Smooth muscle cell (in vitro differentiated cells): ENCODE results near the gene CNTN4. TPM values are rescaled to one million over a fixed set of nuclear protein-coding genes. Genes with fewer than 3 reads are reported as not detected.

Experiments used
- DNase-seq: peaks from one replicate; lab custom pipeline; 2025; ENCODE audit not compliant: unreplicated experiment; lab: John Stamatoyannopoulos, UW
- H2AFZ ChIP-seq: fragments of 200-600 bp; sonication (generic); 2 replicates; pipeline ENCODE4 v1.6.0; 2016; ENCODE audit warnings: antibody characterized with exemption, low read depth, mild to moderate bottlenecking
- H3F3A ChIP-seq: fragments of 200-600 bp; sonication (generic); 2 replicates; pipeline ENCODE4 v1.6.0; 2017; ENCODE audit warnings: antibody characterized with exemption, low read depth
- H3K27ac ChIP-seq: fragments of 200-600 bp; sonication (generic); 2 replicates; pipeline ENCODE4 v1.5.1; 2016; ENCODE audit warnings: low read depth, mild to moderate bottlenecking
- H3K27me3 ChIP-seq: fragments of 200-600 bp; sonication (generic); 2 replicates; pipeline ENCODE4 v1.6.1; 2016; ENCODE audit warnings: low read depth, mild to moderate bottlenecking
- H3K36me3 ChIP-seq: fragments of 200-600 bp; sonication (generic); 2 replicates; pipeline ENCODE4 v1.5.1; 2016; ENCODE audit warnings: low read depth
- H3K4me1 ChIP-seq: fragments of 200-600 bp; sonication (generic); 2 replicates; pipeline ENCODE4 v1.5.1; 2016; ENCODE audit warnings: low read depth
- H3K4me2 ChIP-seq: fragments of 200-600 bp; sonication (generic); 2 replicates; pipeline ENCODE4 v1.6.0; 2016; ENCODE audit warnings: mild to moderate bottlenecking
- H3K4me3 ChIP-seq: fragments of 200-600 bp; sonication (generic); 2 replicates; pipeline ENCODE4 v1.5.1; 2016; ENCODE audit warnings: mild to moderate bottlenecking
- H3K79me2 ChIP-seq: fragments of 200-600 bp; sonication (generic); 2 replicates; pipeline ENCODE4 v1.6.0; 2016; ENCODE audit warnings: low read depth, mild to moderate bottlenecking
- H3K9ac ChIP-seq: fragments of 200-600 bp; sonication (generic); 2 replicates; pipeline ENCODE4 v1.6.0; 2016; ENCODE audit warnings: low read depth
- H3K9me3 ChIP-seq: fragments of 200-600 bp; sonication (generic); replicated peaks from 2 replicates; pipeline ENCODE4 v1.5.1; 2016; ENCODE audit warnings: low read depth
- H4K20me1 ChIP-seq: fragments of 200-600 bp; sonication (generic); 2 replicates; pipeline ENCODE4 v1.6.0; 2016; ENCODE audit warnings: low read depth
- WGBS: methylation state at CpG from one replicate; pipeline ENCODE4 v1.1.7; 2016; ENCODE audit warnings: low lambda C conversion rate; 5-methylcytosine and 5-hydroxymethylcytosine counted together
- polyA plus RNA-seq: library from polyadenylated mRNA; unstranded; fragments of >200 nt; fragmentation: Nextera tagmentation; extraction: Ambion mirVana; gene quantifications from 2 replicates; pipeline ENCODE4 v1.2.1, GENCODE V29; 2016
- total RNA-seq: library from RNA; depleted of rRNA; stranded (reverse); fragments of >200 nt; gene quantifications from 2 replicates; pipeline ENCODE4 v1.2.3, GENCODE V29; 2014
- TF ChIP-seq, protein P1 (sequence below): fragments of 200-600 bp; sonication (generic); IDR thresholded peaks from 2 replicates; pipeline ENCODE4 v1.5.1; 2017; ENCODE audit warnings: borderline replicate concordance, mild to moderate bottlenecking, antibody characterized with exemption; ENCODE audit not compliant: insufficient read depth, poor library complexity, severe bottlenecking

CNTN4 gene
- total and polyA plus RNA-seq, 2 experiments from 2014 or later: 12.1 to 15.8 TPM

DNA sequence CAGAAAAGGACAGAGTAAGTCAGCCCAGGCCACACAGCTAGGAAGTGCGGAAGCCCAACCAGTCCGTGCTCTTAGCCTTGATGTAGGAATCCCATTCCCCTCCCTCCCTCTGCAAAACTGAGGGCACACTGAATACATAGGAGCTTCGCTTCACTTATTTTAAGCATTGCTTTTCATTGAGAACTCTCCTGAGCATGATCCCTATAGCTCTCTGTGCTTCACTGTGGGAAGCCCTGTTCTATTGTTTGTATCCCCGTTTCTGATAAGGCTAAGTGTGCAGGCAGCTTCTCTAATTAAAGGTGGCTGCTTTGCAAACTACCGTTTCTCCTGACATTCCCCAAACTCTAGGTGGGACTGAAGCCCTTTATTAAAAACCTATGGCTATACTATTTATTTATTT lies 981.6 kb downstream of the CNTN4 start:
- TF ChIP-seq, protein P1, sequence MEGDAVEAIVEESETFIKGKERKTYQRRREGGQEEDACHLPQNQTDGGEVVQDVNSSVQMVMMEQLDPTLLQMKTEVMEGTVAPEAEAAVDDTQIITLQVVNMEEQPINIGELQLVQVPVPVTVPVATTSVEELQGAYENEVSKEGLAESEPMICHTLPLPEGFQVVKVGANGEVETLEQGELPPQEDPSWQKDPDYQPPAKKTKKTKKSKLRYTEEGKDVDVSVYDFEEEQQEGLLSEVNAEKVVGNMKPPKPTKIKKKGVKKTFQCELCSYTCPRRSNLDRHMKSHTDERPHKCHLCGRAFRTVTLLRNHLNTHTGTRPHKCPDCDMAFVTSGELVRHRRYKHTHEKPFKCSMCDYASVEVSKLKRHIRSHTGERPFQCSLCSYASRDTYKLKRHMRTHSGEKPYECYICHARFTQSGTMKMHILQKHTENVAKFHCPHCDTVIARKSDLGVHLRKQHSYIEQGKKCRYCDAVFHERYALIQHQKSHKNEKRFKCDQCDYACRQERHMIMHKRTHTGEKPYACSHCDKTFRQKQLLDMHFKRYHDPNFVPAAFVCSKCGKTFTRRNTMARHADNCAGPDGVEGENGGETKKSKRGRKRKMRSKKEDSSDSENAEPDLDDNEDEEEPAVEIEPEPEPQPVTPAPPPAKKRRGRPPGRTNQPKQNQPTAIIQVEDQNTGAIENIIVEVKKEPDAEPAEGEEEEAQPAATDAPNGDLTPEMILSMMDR: no peak
- Histone ChIP-seq H2AFZ (no peak overlapping the region), H3F3A (no peaks in the 10 kb centered on the region), H3K9ac (no peak overlapping the region), H3K4me1 (peaks cover 6% of the 10 kb centered on the region), H3K27ac (no peak overlapping the region), H3K9me3 (no peaks in the 10 kb centered on the region), H3K4me3 (no peak overlapping the region), H3K36me3 (no peaks in the 10 kb centered on the region), H4K20me1 (no peaks in the 10 kb centered on the region), H3K27me3 (no peaks in the 10 kb centered on the region), H3K79me2 (no peaks in the 10 kb centered on the region), H3K4me2 (no peak overlapping the region)
- no peak for DNase-seq
- 83% methylated on average over 5 of the region's 5 CpGs for WGBS

DNA sequence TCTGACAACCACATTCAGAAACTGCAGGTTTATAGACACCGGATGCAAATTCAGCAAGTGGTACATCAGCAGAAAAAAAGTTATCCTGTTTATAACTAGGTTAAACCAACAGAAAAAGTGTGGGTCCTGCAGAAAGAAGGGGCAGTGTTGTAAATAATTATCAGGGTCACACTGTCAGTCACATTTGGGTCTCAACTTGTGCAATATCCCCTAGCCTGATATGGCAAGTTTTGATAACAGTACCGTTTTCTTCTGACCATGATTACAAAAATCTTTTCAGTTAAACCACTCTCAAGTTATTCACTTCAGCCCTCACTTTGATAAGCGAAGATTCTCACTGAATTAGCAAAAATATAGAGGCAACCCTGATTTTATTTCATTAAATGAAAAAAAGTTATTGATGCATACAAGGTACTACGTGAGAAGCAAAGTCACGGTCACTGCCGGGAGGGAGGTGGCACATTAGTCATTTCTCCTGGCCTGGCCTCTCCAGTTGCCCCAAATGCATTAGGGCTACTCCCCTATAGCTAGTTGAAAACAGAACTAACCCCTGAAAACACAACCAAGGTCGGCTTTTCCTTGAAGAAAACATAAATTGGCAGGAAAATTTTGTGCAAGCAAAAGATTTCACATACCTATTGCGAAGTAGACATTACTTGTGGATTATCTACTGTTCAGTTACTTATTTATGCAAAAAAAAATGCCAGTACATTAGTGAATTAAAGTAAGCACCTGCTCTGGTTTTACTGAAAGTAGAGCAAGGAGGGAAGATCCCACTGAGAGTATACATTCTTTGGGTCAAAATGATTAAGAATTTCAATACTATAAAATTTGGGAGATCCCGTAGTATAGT lies 982.9 kb downstream of the CNTN4 start:
- H2AFZ ChIP-seq: no peak overlapping the region
- DNase-seq: no peak
- H3K27me3 ChIP-seq: no peaks in the 10 kb centered on the region
- TF ChIP-seq, protein P1: no peak
- H3F3A ChIP-seq: no peaks in the 10 kb centered on the region
- H3K4me1 ChIP-seq: peaks cover 6% of the 10 kb centered on the region
- no peak overlapping the region for H3K4me3 ChIP-seq
- H3K9ac ChIP-seq: no peak overlapping the region
- no peaks in the 10 kb centered on the region for H4K20me1 ChIP-seq
- H3K36me3 ChIP-seq: no peaks in the 10 kb centered on the region
- no peaks in the 10 kb centered on the region for H3K79me2 ChIP-seq
- H3K9me3 ChIP-seq: no peaks in the 10 kb centered on the region
- 86% methylated on average over 9 of the region's 9 CpGs for WGBS
- H3K27ac ChIP-seq: no peak overlapping the region
- no peak overlapping the region for H3K4me2 ChIP-seq

DNA sequence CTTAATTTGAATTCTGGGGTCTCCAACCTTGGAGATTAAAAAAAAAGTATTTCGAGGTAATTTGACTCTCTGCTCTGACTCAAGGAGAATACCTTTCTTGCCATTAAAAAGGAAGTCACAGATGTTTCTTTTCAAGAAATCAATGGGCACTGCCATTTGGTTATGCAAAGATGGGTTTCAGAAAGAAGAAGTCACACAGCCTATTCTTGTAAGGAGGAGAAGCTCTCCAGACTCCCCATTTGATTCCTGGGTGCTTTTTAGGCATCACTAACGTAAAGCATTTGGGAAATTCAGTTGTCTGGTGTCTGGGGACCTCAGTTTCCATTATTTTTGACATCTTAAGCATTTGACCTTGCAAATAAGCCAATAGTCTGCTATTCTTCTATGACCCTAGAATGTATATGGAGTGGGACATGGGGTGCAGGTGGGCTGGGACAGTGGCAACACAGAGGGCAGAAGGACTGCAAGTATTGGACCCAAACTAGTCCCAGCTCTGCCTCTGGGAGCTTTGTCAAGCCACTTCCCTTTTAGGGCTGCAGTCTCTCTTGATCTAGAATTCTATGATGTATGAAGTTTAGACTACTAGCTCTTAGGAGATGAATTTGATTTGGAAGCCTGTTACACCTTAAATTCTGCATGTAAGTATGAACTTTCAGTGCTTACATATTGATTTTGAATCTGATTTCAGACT lies 983.7 kb downstream of the CNTN4 start:
- H3K36me3 ChIP-seq: no peaks in the 10 kb centered on the region
- no peak for DNase-seq
- no peaks in the 10 kb centered on the region for H3K9me3 ChIP-seq
- H3K9ac ChIP-seq: no peak overlapping the region
- no peak overlapping the region for H2AFZ ChIP-seq
- no peak overlapping the region for H3K4me3 ChIP-seq
- H3F3A ChIP-seq: no peaks in the 10 kb centered on the region
- H3K4me1 ChIP-seq: peaks cover 6% of the 10 kb centered on the region
- TF ChIP-seq, protein P1: no peak
- H3K4me2 ChIP-seq: no peak overlapping the region
- WGBS: 82% methylated on average over 2 of the region's 2 CpGs
- no peaks in the 10 kb centered on the region for H4K20me1 ChIP-seq
- H3K27me3 ChIP-seq: no peaks in the 10 kb centered on the region
- H3K27ac ChIP-seq: no peak overlapping the region
- H3K79me2 ChIP-seq: no peaks in the 10 kb centered on the region
